ENCODE results near the gene RBPMS2. TPM values are rescaled to one million over a fixed set of nuclear protein-coding genes. Genes with fewer than 3 reads are reported as not detected.

Gene RBPMS2
- total RNA-seq, 4 donors from 2014 or later: 4.4 to 27.7 (median 11.5) TPM

DNA sequence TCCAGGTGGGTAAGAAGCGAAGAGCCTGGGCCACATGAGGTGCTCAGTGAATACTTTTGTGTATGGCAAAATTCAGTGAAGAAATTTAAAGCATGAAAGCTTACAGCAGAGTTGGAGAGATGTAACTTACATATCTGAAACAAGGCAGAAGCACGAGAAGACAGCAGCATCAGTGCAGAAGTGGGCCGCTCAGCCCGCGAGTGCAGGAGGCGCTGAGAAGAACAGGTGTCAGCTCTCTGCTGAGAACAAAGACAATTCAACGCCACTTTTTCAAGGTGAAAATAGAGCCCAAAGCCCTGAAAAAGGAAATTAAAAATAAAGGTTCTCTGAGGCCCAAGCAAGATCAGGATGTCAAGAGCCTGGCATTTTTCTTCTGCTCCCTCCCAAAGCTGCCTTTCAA lies 58.3 kb downstream of the RBPMS2 start:
- Histone ChIP-seq H3K36me3 (no peaks in the 10 kb centered on the region), H3K9me3 (no peaks in the 10 kb centered on the region), H3K27ac (peak overlapping the region in 1 of 4 donors; percentile 54), H3K4me1 (peaks cover 0 to 5% (median 0%) of the 10 kb centered on the region in 4 donors), H3K27me3 (no peaks in the 10 kb centered on the region), H3K4me3 (no peak overlapping the region)
- intact Hi-C loops (cut with DNase I; ENCODE audit: low total_unique reads): loop anchor here (5.0 kb wide), 1 partner anchor 510 kb away; no protein-coding TSS in a partner anchor
- in situ Hi-C loops (cut with MboI; ENCODE audit: low pct_ligation_motif_present in 1 of 4, low pct_unique_long_range_greater_than_20kb in 1 of 4, low sequenced_read_pairs in 3 of 4): no loop called here
- no peak for TF ChIP-seq POLR2AphosphoS5 (IDR thresholded peaks at IDR 0.05)
- no peak for TF ChIP-seq EP300 (IDR thresholded peaks at IDR 0.05; ENCODE audit: low read depth)
- no peak for TF ChIP-seq CTCF (IDR thresholded peaks at IDR 0.05)
- no peak for TF ChIP-seq POLR2A (IDR thresholded peaks at IDR 0.05)
- no peak for DNase-seq
- WGBS, 2 donors (ENCODE audit: low coverage in 1 of 2): 86 to 100% methylated on average over 1 to 7 of the region's 7 CpGs

- TF ChIP-seq CTCF (IDR thresholded peaks at IDR 0.05): no peak
- no peak for TF ChIP-seq POLR2A (IDR thresholded peaks at IDR 0.05)
- no peak for TF ChIP-seq EP300 (IDR thresholded peaks at IDR 0.05; ENCODE audit: low read depth)
- TF ChIP-seq POLR2AphosphoS5 (IDR thresholded peaks at IDR 0.05): no peak
- no peak overlapping the region for H3K27ac ChIP-seq
- DNase-seq: no peak
- H3K9me3 ChIP-seq: no peaks in the 10 kb centered on the region
- no peaks in the 10 kb centered on the region for H3K36me3 ChIP-seq
- intact Hi-C loops (cut with DNase I; ENCODE audit: low total_unique reads): loop anchor here (5.0 kb wide), 1 partner anchor 509 kb away; no protein-coding TSS in a partner anchor
- H3K4me3 ChIP-seq: no peak overlapping the region
- 57 to 77% methylated on average over 1 to 2 of the region's 2 CpGs for WGBS, 2 donors (ENCODE audit: low coverage in 1 of 2)
- H3K27me3 ChIP-seq: no peaks in the 10 kb centered on the region
- in situ Hi-C loops (cut with MboI; ENCODE audit: low pct_ligation_motif_present in 1 of 4, low pct_unique_long_range_greater_than_20kb in 1 of 4, low sequenced_read_pairs in 3 of 4): no loop called here
- H3K4me1 ChIP-seq: peaks cover 0 to 5% (median 0%) of the 10 kb centered on the region in 4 donors
Observed at GRCh38 chr15:64716452-64716851, 58.9 kb downstream of the RBPMS2 start.

DNA sequence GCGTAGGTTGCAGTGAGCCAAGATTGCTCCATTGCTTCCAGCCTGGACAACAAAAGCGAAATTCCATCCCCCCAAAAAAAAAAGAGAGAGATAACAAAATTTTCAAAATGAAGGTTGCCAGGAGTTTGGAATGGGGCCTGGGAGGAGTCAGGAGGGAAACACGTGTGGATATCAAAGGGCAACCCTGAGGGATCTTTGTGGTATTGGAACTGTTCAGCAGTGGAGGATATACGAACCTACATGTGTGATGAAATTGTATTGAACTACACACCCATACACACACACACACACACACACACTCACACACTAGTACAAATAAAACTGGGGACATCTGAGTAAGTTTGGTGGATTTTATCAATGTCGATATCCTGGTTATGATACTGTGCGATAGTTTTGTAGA lies 61.8 kb downstream of the RBPMS2 start:
- intact Hi-C loops (cut with DNase I; ENCODE audit: low total_unique reads): no loop called here
- Histone ChIP-seq H3K4me1 (peaks cover 0 to 5% (median 0%) of the 10 kb centered on the region in 4 donors), H3K27me3 (no peaks in the 10 kb centered on the region), H3K9me3 (no peaks in the 10 kb centered on the region), H3K27ac (no peak overlapping the region), H3K36me3 (no peaks in the 10 kb centered on the region), H3K4me3 (no peak overlapping the region)
- WGBS, 2 donors (ENCODE audit: low coverage in 1 of 2): 87 to 100% methylated on average over 2 to 6 of the region's 6 CpGs
- in situ Hi-C loops (cut with MboI; ENCODE audit: low pct_ligation_motif_present in 1 of 4, low pct_unique_long_range_greater_than_20kb in 1 of 4, low sequenced_read_pairs in 3 of 4): no loop called here
- no peak for DNase-seq
- no peak for TF ChIP-seq CTCF (IDR thresholded peaks at IDR 0.05)
- no peak for TF ChIP-seq POLR2A (IDR thresholded peaks at IDR 0.05)
- TF ChIP-seq POLR2AphosphoS5 (IDR thresholded peaks at IDR 0.05): no peak
- TF ChIP-seq EP300 (IDR thresholded peaks at IDR 0.05; ENCODE audit: low read depth): no peak

DNA sequence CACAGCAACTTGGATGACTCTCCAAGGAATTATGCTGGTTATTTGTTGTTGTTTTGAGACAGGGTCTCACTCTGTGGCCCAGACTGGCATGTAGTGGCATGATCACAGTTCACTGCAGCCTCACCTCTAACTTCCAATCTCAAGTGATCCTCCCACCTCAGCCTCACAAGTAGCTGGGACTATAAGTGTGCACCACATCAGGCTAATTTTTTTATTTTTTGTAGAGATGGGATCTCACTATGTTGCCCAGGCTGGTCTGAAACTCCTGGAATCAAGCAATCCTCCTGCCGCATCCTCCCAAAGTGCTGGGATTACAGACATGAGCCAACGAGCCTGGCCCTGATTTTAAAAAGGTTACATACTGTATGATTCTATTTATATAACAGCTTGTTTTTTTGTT lies 63.0 kb downstream of the RBPMS2 start:
- H3K27ac ChIP-seq: no peak overlapping the region
- H3K27me3 ChIP-seq: no peaks in the 10 kb centered on the region
- H3K9me3 ChIP-seq: no peaks in the 10 kb centered on the region
- 80% methylated on average over 1 to 2 of the region's 2 CpGs for WGBS, 2 donors (ENCODE audit: low coverage in 1 of 2)
- in situ Hi-C loops (cut with MboI; ENCODE audit: low pct_ligation_motif_present in 1 of 4, low pct_unique_long_range_greater_than_20kb in 1 of 4, low sequenced_read_pairs in 3 of 4) (no loop called here), intact Hi-C loops (cut with DNase I; ENCODE audit: low total_unique reads) (no loop called here)
- no peak for DNase-seq
- no peaks in the 10 kb centered on the region for H3K36me3 ChIP-seq
- H3K4me3 ChIP-seq: no peak overlapping the region
- TF ChIP-seq POLR2AphosphoS5 (IDR thresholded peaks at IDR 0.05) (no peak), EP300 (IDR thresholded peaks at IDR 0.05; ENCODE audit: low read depth) (no peak), POLR2A (IDR thresholded peaks at IDR 0.05) (no peak), CTCF (IDR thresholded peaks at IDR 0.05) (no peak)
- H3K4me1 ChIP-seq: no peaks in the 10 kb centered on the region
